ENCODE results near the gene COL1A2. TPM values are rescaled to one million over a fixed set of nuclear protein-coding genes. Genes with fewer than 3 reads are reported as not detected.

Gene COL1A2
- polyA plus RNA-seq, 3 donors = not detected

DNA sequence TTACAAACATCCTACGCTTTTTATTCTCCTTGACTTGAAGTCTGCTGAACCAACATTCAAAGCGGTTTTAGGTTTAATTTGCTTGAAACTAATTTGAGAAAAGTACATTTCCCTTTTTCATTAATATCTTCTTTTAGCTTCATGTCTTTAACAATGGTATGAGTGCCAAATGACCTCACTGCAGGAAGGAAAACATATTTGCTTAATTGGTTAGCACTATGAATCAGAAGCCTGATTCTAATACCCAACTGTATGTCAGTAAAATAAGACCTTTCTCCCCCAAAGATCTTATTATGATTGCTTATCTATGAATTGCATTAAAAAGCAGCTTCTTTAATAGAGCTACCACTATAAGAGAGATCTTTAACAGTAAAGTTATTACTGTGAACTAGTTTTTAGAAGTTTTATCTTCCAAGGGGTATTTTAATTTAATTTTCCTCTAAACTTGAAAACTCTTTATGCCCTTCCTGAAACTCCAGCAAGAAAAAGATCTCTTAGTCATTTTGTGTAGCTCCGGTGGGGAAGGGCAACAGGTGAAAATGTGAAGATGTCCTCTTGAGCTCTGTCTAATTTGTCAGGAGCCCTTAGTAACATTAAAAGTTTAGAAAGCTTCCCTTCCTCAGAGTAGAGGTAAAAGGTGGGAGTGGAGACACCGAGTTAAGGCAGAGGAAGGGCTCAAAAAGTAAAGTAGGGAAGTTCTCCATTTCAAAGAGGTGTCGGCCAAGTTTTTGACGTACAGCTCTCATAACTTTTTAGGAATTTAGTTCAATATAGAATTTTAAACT lies 6.1 kb downstream of the COL1A2 start:
- Histone ChIP-seq H3K36me3 (replicated peaks in 1 of 2; ENCODE audit: control insufficient read depth in 1 of 2, insufficient read depth in 2 of 2, low read length in 2 of 2) (no peaks in the 10 kb centered on the region), H3K9ac (ENCODE audit: insufficient read depth, low read length, poor library complexity, severe bottlenecking) (no peak overlapping the region), H3K9me3 (replicated peaks in 1 of 2; ENCODE audit: control insufficient read depth in 1 of 2, insufficient read depth in 1 of 2, low read length in 2 of 2) (no peaks in the 10 kb centered on the region), H3K27me3 (ENCODE audit: control insufficient read depth in 2 of 2, insufficient read depth in 2 of 2, low read length in 2 of 2) (peaks cover 0 to 3% of the 10 kb centered on the region in 2 donors), H3K4me3 (replicated peaks in 1 of 3; ENCODE audit: low read depth in 2 of 3, low read length in 3 of 3) (no peak overlapping the region), H4K20me1 (ENCODE audit: insufficient read depth, low read length) (no peaks in the 10 kb centered on the region), H2AFZ (ENCODE audit: insufficient read depth, low read depth, low read length, poor library complexity, severe bottlenecking) (no peak overlapping the region), H3K4me2 (replicated peaks; ENCODE audit: extremely low read depth, low read length, poor library complexity, severe bottlenecking) (no peak overlapping the region), H3K79me2 (ENCODE audit: insufficient read depth, low read length) (no peaks in the 10 kb centered on the region), H3K27ac (ENCODE audit: low read depth in 1 of 2, low read length in 2 of 2) (no peak overlapping the region), H3K4me1 (ENCODE audit: control insufficient read depth in 1 of 2, insufficient read depth in 2 of 2, low read length in 2 of 2) (no peaks in the 10 kb centered on the region)
- peaks cover 0 to 3% (median 0%) of the 10 kb centered on the region in 3 donors for H3K27me3 Mint-ChIP-seq (ENCODE audit: low read depth in 3 of 3)
- no peaks in the 10 kb centered on the region for H3K36me3 Mint-ChIP-seq
- H3K9me3 Mint-ChIP-seq = no peaks in the 10 kb centered on the region
- no peak overlapping the region for H3K27ac Mint-ChIP-seq
- no peak overlapping the region for H3K4me3 Mint-ChIP-seq
- no CpG with 5 or more reads among the region's 6 CpGs for WGBS (ENCODE audit: insufficient coverage)
- TF ChIP-seq, protein P1, sequence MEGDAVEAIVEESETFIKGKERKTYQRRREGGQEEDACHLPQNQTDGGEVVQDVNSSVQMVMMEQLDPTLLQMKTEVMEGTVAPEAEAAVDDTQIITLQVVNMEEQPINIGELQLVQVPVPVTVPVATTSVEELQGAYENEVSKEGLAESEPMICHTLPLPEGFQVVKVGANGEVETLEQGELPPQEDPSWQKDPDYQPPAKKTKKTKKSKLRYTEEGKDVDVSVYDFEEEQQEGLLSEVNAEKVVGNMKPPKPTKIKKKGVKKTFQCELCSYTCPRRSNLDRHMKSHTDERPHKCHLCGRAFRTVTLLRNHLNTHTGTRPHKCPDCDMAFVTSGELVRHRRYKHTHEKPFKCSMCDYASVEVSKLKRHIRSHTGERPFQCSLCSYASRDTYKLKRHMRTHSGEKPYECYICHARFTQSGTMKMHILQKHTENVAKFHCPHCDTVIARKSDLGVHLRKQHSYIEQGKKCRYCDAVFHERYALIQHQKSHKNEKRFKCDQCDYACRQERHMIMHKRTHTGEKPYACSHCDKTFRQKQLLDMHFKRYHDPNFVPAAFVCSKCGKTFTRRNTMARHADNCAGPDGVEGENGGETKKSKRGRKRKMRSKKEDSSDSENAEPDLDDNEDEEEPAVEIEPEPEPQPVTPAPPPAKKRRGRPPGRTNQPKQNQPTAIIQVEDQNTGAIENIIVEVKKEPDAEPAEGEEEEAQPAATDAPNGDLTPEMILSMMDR (IDR thresholded peaks at IDR 0.05) = no peak
- no peak for DNase-seq
- intact Hi-C loops (cut with micrococcal nuclease) = no loop called here
- no peaks in the 10 kb centered on the region for H3K4me1 Mint-ChIP-seq

DNA sequence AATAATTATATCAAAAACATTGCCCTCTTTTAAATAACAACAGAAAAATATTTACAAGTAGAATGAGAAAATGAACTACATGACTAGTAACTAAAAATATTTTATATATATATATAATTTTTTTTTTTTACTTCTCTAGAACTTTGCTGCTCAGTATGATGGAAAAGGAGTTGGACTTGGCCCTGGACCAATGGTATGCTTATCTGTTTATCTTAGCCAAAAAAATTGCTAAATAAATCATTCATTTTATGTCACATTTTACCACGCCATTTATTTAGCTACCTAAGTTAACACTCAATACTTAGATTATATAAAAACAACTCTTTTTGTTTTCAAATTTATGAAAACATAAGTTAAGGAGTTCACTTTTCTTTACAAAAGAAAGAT lies 6.7 kb downstream of the COL1A2 start:
- Mint-ChIP-seq H3K4me3 (no peak overlapping the region), H3K27me3 (ENCODE audit: low read depth in 3 of 3) (peaks cover 0 to 2% (median 0%) of the 10 kb centered on the region in 3 donors), H3K36me3 (no peaks in the 10 kb centered on the region), H3K4me1 (no peaks in the 10 kb centered on the region), H3K27ac (no peak overlapping the region), H3K9me3 (no peaks in the 10 kb centered on the region)
- no peaks in the 10 kb centered on the region for H3K36me3 ChIP-seq (replicated peaks in 1 of 2; ENCODE audit: control insufficient read depth in 1 of 2, insufficient read depth in 2 of 2, low read length in 2 of 2)
- H3K27ac ChIP-seq (ENCODE audit: low read depth in 1 of 2, low read length in 2 of 2) = no peak overlapping the region
- no peak overlapping the region for H3K9ac ChIP-seq (ENCODE audit: insufficient read depth, low read length, poor library complexity, severe bottlenecking)
- no peaks in the 10 kb centered on the region for H3K9me3 ChIP-seq (replicated peaks in 1 of 2; ENCODE audit: control insufficient read depth in 1 of 2, insufficient read depth in 1 of 2, low read length in 2 of 2)
- H3K4me2 ChIP-seq (replicated peaks; ENCODE audit: extremely low read depth, low read length, poor library complexity, severe bottlenecking) = no peak overlapping the region
- no peak overlapping the region for H3K4me3 ChIP-seq (replicated peaks in 1 of 3; ENCODE audit: low read depth in 2 of 3, low read length in 3 of 3)
- intact Hi-C loops (cut with micrococcal nuclease) = no loop called here
- no peaks in the 10 kb centered on the region for H3K79me2 ChIP-seq (ENCODE audit: insufficient read depth, low read length)
- no peaks in the 10 kb centered on the region for H4K20me1 ChIP-seq (ENCODE audit: insufficient read depth, low read length)
- H2AFZ ChIP-seq (ENCODE audit: insufficient read depth, low read depth, low read length, poor library complexity, severe bottlenecking) = no peak overlapping the region
- DNase-seq = no peak
- WGBS (ENCODE audit: insufficient coverage) = no CpG with 5 or more reads among the region's 1 CpG
- no peaks in the 10 kb centered on the region for H3K4me1 ChIP-seq (ENCODE audit: control insufficient read depth in 1 of 2, insufficient read depth in 2 of 2, low read length in 2 of 2)
- H3K27me3 ChIP-seq (ENCODE audit: control insufficient read depth in 2 of 2, insufficient read depth in 2 of 2, low read length in 2 of 2) = peaks cover 0 to 3% of the 10 kb centered on the region in 2 donors
- TF ChIP-seq, protein P1 (IDR thresholded peaks at IDR 0.05) = no peak
